LHCN-M2 (cell line): ENCODE data around the gene ALDOC. TPM values are rescaled to one million over a fixed set of nuclear protein-coding genes. Genes with fewer than 3 reads are reported as not detected.

Experiments
- DNase-seq: peaks from one replicate; pipeline ENCODE4 v3.0.0-alpha.2; 2012; ENCODE audit warnings: low read depth
- total RNA-seq: library from RNA; depleted of rRNA; stranded (reverse); fragments of >200 nt; gene quantifications from 2 replicates; pipeline ENCODE4 v1.2.3, GENCODE V29; 2014; rRNA removed

The ALDOC gene
- total RNA-seq, 1 experiment from 2014 or later, result 38.5 TPM

DNA sequence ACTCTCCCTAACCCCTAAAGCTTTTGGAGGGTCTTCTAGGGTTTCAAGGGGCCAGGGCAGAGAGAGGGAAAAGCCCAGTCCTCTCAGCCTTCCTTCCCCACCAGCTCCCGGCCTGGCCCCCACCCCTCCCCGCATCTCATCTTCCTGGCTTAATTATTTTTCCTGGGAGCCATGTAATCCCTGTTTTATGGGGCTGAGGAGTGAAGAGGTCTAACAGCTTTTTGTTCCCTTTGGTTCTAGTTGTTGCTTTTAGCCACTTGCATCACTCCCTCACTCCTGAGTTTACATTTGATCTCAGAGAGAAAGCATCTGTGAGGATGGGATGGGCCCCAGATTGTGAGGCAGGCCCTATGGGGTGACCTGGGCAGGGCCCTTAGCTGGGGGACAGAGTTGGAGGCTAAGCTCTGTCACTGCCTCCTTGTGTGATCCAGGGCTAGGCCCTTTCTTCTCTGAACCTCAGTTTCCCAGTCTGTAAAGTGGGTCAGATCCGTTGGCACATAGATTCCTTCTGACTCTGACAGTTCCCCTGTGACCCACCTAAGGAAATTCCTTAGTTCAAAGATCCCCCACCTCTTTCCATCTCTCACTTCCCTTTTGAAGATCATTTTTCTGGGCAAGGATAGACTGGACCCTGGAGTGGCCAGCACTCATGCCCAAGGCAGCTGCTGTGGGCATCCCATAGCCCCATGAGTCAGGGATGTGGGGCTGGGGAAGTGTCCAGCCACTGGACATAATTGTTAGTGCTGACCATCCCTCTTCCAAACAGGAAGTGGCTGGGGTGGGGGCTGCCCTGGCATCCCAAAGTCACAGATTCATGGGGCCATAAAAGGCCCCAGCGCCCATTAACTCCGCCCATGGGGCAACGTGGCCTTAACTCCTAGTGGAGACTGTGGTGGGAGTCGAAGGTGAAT, 44.4 kb downstream of the ALDOC start:
- DNase-seq, result peak; percentile 34

GRCh38 chr17:28530926-28531325, 45.8 kb downstream of the ALDOC start:
- no peak for DNase-seq

GRCh38 chr17:28530250-28530649, 46.4 kb downstream of the ALDOC start:
- no peak for DNase-seq

- DNase-seq, result no peak
These were observed 47.7 kb downstream of the ALDOC start for GRCh38 chr17:28529013-28529400.

GRCh38 chr17:28528327-28529012, 48.2 kb downstream of the ALDOC start:
- DNase-seq, result peak; percentile 13

GRCh38 chr17:28527859-28528258, 48.8 kb downstream of the ALDOC start:
- no peak for DNase-seq

DNA sequence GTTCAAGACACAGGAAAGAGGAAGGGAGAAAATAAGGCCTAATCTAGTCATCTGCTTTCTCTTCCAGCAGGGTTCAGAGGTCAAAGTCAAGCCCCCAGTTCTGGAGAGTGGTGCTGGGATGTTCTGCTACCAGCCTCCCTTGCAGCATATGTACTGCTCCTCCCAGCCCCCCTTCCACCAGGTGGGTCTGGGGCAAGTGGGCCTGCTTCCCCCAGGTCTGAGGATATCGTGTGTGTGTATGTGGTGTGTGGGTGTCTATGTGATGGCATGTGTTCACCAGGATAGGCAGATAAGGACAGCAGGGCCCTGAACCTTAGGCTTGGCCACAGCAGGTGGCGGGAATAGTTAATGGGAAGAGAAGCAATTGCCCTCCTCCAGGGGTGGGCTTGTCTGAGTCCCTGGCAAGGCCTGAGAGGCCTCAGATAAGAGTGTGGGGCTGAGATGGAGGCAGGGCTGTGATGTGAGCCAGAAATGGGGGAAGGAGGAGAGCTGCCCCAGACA, 49.5 kb downstream of the ALDOC start:
- no peak for DNase-seq

DNA sequence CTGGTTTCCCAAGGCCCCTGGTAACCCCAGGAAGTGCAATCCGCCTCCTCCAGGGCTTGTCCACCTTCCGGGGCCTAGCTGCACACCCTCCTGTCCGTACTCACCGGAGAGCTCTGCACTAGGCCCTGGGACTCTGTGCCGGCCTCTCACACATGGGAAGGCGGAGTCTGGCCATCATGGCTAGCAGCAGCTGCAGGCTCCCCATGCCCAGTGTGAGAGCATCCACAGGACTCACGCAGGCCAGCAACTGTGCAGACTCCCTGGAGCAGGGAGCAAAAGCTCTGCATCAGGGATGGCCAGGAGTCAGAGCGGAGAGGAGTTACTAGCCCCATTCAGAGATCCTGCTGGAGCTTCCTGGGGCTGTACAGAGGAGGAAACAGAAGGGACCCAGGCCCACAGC, 50.3 kb downstream of the ALDOC start:
- DNase-seq, result peak; percentile 31

GRCh38 chr17:28524476-28525424, 51.9 kb downstream of the ALDOC start:
- DNase-seq, result no peak

- no peak for DNase-seq
These were observed 52.8 kb downstream of the ALDOC start for GRCh38 chr17:28523876-28524275.

GRCh38 chr17:28523186-28523585, 53.5 kb downstream of the ALDOC start:
- DNase-seq, result no peak

Other genes with a start within 250 kb of the ALDOC start
- 26.5 and 27.3 TPM in 2 replicates for gene IFT20, start 241.4 kb downstream of the ALDOC start, total RNA-seq
- gene TNFAIP1, start 241.1 kb downstream of the ALDOC start, total RNA-seq, result 18.0 and 19.7 TPM in 2 replicates
- gene POLDIP2, start 219.4 kb downstream of the ALDOC start, total RNA-seq, result 121 and 127 TPM in 2 replicates
- gene SEBOX, start 211.7 kb downstream of the ALDOC start, total RNA-seq, result not detected in 2 replicates
- 0.40 TPM in 1 of 2 replicates, not detected in the other for gene VTN, start 206.6 kb downstream of the ALDOC start, total RNA-seq
- 13.5 and 18.5 TPM in 2 replicates for gene SARM1, start 205.2 kb downstream of the ALDOC start, total RNA-seq
- 1.0 and 1.2 TPM in 2 replicates for gene SLC46A1, start 170.7 kb downstream of the ALDOC start, total RNA-seq
- gene SLC13A2, start 103.3 kb downstream of the ALDOC start, total RNA-seq, result not detected in 2 replicates
- gene FOXN1, start 70.5 kb downstream of the ALDOC start, total RNA-seq, result not detected in 2 replicates
- 44.3 and 47.6 TPM in 2 replicates for gene UNC119, start 24.3 kb downstream of the ALDOC start, total RNA-seq
- gene PIGS, start 5.4 kb downstream of the ALDOC start, total RNA-seq, result 45.2 and 65.0 TPM in 2 replicates
- 89.8 and 106 TPM in 2 replicates for gene SPAG5, start 22.1 kb upstream of the ALDOC start, total RNA-seq
- gene RSKR, start 37.3 kb upstream of the ALDOC start, total RNA-seq, result 3.5 and 6.1 TPM in 2 replicates
- 119 and 139 TPM in 2 replicates for gene BLTP2, start 68.3 kb upstream of the ALDOC start, total RNA-seq
- gene SDF2, start 85.0 kb upstream of the ALDOC start, total RNA-seq, result 47.5 and 47.6 TPM in 2 replicates
- 31.8 and 39.8 TPM in 2 replicates for gene SUPT6H, start 85.3 kb upstream of the ALDOC start, total RNA-seq
- gene PROCA1, start 135.0 kb upstream of the ALDOC start, total RNA-seq, result 1.2 and 2.4 TPM in 2 replicates
- 396 and 449 TPM in 2 replicates for gene RAB34, start 141.0 kb upstream of the ALDOC start, total RNA-seq
- gene RPL23A, start 143.1 kb upstream of the ALDOC start, total RNA-seq, result 312 and 418 TPM in 2 replicates
- gene TLCD1, start 149.3 kb upstream of the ALDOC start, total RNA-seq, result 9.2 and 9.9 TPM in 2 replicates
- 2.2 and 3.4 TPM in 2 replicates for gene NEK8, start 151.9 kb upstream of the ALDOC start, total RNA-seq
- 37.4 and 57.5 TPM in 2 replicates for gene TRAF4, start 167.1 kb upstream of the ALDOC start, total RNA-seq